Measurements from ENCODE around the gene EPHA1.

Gene EPHA1

DNA sequence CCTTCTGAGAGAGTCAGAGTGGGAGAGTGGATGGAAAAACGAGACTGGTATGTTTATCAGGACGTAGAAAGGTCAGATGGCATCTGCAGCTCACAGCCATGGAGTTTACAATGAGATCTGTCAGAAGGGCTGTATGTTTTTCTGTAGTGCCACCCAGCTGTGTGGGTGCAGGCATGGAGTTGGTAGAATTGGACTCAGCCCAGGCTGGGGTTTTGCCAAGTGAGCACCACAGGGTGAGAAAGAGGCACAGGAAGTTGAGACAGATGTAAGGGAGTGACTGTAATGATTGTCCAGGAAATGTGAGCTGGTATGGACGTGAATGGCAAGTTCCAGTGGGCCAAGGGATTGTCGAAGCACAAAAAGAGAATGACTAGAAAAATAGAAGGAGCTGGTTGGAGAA, 36.6 kb downstream of the EPHA1 start:
- DNase-seq (ENCODE audit: low read depth) = no peak

DNA sequence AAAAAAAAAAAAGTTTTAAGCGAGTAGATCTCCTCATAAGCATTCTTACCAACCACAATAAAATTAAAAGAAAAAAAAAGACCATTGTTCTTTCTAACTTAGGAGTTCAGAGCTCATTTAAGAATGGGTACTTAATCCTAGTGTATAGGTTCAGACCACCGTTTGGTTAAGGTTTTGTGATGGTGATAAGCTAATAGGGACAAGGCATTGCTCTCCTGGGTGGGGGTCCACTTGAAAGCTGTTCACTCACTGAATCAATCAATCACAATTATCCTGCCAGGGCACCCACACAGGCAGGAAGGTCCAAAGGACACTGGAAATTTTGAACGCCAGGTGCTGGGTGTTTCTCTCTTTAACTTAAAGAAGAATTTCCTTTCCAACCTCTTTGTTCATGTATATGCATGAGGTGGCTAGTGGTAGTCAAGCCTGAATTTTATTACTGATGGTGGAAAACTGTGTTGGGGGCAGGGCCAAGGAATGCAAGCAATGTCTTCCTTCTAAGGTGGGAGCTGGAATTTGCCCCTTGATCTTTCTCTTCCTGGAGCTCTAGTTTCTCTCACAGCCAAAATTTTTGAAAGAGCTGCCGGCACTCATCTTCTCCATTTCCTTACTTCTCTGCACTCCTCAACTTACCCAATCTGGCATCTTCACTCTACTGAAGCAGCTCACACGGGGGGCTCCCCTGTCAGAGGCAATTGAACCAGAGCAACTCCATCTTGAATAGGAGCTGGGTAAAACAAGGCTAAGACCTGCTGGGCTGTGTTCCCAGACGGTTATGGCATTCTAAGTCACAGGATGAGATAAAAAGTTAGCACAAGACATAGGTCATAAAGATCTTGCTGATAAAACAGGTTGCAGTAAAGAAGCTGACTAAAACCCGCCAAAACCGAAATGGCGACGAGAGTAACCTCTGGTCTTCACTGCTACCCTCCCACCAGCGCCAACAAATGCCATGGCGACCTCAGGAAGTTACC, 38.7 kb downstream of the EPHA1 start:
- no peak for DNase-seq (ENCODE audit: low read depth)

DNA sequence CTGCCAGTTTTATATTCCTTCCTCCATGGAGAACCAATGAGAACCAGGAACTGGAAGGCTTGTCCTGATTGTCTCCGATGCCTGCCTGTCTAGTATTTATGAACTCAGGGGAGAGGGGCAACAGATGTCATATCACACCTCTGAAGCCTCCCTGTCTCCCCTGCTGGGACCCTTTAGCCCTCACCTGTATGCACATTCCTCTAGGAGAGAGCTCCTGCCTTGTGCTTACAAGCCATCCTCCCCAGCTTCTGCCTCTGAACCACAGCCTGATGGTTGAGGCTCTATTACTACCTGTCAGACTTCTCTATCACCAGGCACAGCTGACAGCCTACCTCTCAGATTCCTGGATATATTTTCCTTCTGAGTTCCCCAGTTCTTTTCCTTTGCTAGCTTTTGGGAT, 40.3 kb downstream of the EPHA1 start:
- DNase-seq (ENCODE audit: low read depth) = no peak

GRCh38 chr7:143367972-143368371, 40.7 kb downstream of the EPHA1 start:
- no peak for DNase-seq (ENCODE audit: low read depth)

DNA sequence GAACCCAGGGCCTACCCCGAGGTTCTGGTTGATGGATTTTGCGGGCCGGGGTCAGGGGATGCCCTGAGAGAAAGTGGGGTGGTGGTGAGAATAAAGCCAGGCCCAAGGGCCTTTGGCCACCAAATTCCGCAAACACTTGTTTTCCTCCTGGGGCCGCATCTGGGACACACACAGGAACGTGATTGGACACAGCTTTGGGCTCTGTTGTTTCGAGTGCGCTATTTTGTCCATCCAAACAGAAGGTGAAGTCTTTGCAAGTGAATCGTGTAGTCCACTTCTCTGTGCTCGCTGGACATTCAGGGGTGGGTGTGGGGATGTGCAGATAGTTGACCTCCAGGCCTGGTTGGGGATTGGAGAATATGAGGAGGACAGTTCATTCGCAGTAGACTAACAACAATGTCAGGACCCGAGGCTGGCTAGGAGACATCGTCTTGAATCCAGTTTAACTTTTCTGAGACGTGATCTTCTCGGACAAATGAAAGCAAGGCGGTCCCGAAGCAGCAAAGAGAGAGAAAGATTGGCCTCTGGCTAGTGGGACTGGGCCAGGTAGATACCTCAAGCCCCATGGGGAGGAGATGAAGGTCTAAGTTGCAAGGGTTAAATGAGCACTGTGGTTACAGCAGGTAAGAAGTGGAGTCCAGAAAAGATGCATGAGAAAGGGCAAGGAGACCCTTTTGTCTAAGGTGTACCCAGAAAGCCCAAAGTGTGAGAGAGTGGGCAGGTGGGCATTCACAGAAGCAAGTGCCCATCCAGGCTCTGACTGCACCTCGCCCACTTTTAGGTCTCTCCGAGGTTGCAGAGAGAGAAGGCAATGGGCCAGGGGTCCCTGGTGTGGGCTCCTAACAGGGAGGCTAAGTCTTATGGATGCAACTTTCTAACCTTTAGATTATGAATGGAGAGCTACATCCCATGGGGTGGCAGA, 45.4 kb downstream of the EPHA1 start:
- no peak for DNase-seq (ENCODE audit: low read depth)

- no peak for DNase-seq (ENCODE audit: low read depth)
Measured at GRCh38 chr7:143362131-143363015, 46.3 kb downstream of the EPHA1 start, which contains the start of gene FAM131B. FAM131B (minus strand) TSS chr7:143362713; CDS start chr7:143362603, 110 bp downstream.

GRCh38 chr7:143361552-143362130, 47.0 kb downstream of the EPHA1 start:
- DNase-seq (ENCODE audit: low read depth) = no peak

DNA sequence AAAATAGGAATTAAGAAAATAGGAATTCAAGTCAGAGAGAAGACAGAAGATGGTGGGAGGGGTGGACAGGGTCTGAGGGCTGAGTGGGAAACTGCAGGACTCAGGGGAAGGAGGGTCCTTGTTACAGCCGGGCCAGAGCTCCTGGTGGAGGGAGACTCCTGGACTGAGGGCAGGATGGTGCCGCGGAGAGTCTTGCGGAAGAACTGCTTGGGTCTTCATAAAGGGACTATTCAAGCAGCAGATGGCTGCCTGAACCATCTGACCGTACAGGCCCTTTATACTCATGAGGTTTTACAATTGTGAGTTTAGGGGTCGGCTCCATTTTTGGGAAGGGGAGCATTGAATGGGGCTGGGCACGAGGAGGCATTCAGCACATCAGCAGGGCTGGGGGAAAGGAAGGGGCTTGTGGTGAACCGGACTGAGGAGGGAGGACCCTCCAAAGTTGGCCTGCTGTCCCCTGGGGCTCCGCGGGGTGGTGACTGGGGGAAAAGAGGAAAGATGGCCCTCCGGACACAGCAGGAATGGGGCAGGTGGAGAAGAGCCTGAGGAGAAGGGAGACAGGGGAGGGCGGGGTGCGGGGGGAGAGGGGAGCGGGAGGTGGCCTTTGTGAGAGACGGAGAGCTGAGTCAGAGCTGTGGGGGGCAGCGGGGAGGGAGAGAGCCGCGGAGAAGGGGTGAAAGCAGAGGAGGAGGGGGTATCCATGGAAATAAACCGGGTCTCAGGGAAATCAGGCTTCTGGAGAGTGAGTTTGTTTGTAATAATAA, 47.7 kb downstream of the EPHA1 start:
- no peak for DNase-seq (ENCODE audit: low read depth)

DNA sequence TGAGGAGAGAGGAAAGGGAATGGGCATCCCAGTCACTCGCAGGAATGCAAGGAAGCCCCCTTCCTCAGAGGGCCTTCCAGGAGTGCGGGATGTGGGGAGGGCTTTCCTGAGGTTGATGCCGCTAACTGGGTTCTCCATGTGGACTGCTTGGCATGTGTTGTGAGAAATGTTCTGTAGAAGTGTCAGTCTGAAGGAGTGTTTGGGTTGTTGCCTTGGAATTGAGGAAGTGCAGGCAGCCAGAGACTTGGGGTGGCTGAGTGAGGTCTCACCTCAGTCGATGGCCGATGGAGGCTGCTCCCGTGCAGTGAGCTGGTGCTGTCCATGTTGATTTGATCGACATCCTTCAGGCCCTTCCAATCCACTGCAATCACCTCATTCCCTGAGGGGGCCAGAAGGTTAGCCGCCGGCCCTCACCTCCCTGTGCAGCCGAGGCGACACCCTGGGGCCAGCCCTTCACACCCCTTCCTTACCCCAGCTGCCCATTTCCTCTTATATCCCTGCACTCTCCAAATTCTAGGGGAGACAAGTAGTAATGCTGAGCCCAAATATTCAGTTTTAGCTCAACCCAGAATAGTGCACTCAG, 48.8 kb downstream of the EPHA1 start:
- no peak for DNase-seq (ENCODE audit: low read depth)

DNA sequence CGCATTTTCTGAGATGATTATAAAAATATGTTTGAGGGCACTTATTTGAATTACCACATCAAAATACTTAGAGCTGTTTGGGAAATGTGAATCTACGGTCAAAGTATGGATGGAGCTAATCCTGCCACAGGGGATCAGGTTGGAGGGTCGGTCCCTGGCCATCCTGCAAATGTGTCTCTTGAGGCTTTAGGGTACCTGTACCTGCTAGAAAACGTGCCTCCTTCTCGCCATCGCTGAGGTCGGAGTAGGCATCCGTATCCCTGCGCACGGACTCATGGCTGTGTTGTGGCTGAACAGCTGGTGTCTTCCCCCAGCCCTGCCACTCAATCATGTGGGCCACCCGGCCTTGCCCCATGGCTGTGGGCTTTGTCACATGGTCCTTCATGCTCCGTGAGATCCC, 50.0 kb downstream of the EPHA1 start:
- DNase-seq (ENCODE audit: low read depth) = no peak

DNA sequence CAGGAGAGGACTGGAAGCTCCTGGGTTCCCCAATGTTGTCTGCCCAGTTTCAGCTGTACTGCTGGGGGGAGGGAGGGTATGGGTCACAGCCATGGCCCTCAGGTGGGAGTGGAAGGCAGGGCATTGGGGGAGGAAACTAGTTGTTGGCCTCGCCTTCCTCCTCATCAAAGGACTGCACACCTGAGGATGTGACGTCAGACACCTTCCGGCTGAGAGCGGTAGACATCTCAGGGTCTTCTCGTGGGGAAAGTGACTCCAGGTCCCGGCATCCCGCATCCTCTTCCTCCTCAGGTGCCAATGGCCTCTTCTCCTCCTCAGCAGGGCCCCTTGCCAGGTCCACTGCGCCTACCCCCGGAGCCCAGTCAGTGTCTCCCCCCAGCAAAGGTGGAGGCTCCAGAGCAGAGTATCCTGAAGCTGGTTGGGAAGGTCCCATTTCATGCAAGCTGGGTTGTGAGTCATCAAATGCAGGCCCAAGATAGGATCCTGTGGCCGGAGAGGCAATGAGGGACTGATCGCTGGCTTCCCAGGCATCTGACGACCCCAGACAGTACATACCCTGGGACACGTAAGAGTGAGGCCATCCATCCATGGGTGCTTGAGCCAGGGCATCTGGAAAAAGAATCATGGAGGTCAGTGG, 52.1 kb downstream of the EPHA1 start:
- DNase-seq (ENCODE audit: low read depth) = no peak

DNA sequence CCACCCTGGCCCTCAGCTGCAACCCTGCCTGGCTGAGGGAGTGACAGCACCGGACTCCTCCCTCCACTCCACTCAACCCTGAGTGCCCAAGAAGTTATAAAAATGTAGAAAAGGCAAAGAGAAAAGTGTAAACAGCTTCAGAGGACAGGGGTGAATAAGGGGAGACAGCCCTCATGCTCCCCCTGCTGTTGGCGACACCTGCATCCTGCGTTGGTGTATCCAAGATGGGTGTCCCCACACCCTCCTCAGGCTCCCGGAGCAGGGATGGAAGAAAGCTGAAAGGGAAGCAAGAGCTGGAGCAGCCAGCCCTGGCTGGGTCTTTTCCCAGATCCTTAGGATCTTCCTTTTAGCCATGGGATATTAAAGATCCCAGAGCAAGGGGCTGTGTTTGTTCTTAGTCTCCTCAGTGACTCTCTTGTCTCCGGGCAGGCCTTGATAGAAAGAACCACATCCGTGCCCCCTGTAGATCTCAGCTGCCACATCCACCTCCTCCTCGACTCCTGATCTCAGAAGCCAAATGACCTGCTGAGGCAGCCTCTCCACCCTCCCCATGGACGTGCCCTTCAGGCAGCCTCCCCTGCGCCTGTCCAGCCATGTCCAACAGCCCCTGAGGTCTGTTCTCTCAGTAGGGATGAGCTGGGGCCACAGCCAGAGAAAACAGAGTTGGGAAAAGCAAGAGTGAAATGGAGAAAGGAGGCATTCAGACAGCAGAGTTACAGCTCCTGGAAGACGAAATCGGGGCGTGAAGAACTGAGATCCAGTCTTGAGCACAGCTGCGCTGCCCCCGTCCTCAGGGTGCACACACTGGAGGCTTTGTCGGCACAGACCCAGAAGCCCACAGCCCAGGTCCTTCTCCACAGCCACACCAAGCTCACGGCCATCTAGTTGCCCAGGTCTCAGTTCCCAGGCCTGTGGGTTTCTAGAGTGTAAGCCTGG, 52.9 kb downstream of the EPHA1 start:
- no peak for DNase-seq (ENCODE audit: low read depth)

DNA sequence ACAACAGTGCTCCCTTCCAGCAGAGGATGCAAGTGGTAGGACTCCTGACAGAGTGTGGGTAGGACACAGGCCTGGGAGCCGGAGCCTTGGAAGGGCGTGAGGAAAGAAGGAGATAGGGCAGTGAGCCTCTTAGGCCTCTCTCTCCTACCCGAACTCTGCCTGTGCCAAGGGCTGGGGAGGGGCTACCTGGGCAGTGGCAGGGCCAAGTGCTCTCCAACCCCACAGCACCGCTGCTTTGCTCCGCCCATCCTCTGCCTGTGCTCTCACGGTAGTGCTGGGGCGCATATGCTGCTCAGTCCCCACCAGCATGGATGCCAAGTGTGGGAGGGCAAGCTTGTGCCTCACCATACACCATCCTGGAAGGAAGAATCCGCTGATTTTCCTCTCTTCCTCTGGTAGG, 53.7 kb downstream of the EPHA1 start:
- DNase-seq (ENCODE audit: low read depth) = no peak

DNA sequence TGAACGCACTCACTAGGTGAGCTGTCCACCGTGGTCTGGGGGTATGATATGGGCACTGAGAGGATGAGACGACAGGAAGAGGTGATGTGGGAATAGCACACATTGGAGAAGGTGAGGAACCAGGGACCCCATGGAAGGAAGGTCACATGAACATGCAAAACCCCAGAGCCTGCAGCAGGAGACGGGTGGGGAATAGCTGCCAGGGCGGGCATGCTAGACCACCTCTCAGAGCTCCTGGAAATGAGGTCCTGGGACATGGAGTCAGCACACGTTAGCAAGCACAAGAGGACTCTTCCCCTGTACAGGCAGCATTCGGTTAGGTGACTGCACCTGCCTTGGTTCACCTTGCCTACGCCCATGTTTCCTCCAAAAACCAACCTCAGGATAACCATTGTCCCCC, 54.3 kb downstream of the EPHA1 start:
- no peak for DNase-seq (ENCODE audit: low read depth)

- no peak for DNase-seq (ENCODE audit: low read depth)
Measured at GRCh38 chr7:143352531-143353002, 56.1 kb downstream of the EPHA1 start.

- no peak for DNase-seq (ENCODE audit: low read depth)
Measured at GRCh38 chr7:143351574-143351973, 57.1 kb downstream of the EPHA1 start.

DNA sequence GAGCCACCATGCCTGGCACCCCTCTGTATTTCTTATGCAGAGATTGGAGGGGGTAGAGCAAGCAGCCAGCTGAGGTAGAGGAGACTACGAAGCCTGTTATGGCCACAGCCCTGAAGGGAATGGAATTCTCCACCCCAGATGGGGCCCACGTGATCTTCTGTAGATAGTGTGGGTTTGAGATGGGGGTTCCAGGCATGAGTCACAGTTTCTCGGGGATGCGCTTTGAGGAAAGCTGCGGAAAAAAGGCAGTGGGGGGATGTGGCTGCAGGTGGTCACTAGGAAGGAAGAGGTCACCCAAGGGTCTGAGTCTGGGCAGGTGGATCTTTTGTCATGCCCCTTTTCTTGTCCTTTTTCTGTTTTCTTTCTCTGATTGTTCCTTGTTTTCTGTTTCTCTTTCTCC, 57.6 kb downstream of the EPHA1 start:
- no peak for DNase-seq (ENCODE audit: low read depth)

DNA sequence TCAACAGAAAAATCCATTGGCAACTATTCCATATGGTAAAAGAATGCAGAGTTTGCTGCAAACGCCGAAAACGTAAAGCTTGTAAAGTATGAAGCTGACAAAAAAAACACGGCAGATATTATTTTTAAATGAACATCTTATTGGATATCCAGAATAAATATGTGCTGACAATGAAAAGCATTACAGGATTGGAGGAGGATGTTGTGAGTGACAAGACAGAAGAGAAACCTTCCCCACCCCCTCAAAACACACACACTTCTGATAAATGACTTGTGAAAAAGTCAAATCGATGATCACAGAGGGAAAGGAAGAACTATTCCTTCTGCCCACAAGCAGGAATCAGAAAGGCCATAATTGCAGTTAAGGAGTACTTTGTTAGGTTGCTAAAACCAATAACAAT, 60.7 kb downstream of the EPHA1 start:
- no peak for DNase-seq (ENCODE audit: low read depth)
